Transverse colon (tissue), 4 donors: ENCODE measurements around the gene COBLL1.

Experiments used
- EP300 ChIP-seq: sonication (generic); formaldehyde crosslinking; IDR thresholded peaks from one replicate; pipeline ENCODE4 v1.6.1; 2017; ENCODE audit warnings: antibody characterized with exemption, low read depth
- POLR2A ChIP-seq: fragments of 450-650 bp; IDR thresholded peaks from one replicate; pipeline ENCODE4 v1.6.1; 2016; ENCODE audit warnings: antibody characterized with exemption, mild to moderate bottlenecking, moderate library complexity
- POLR2AphosphoS5 ChIP-seq, 3 donors: sonication (generic); formaldehyde crosslinking; IDR thresholded peaks; one replicate each; pipeline ENCODE4 v1.6.1; 2016; ENCODE audit warnings: antibody characterized with exemption in 3 of 3
- TF ChIP-seq, protein P1 (sequence below), 5 experiments: fragments of 200-600 bp in 3 of 5; fragments of 450-650 bp in 2 of 5; sonication (generic) in 3 of 5; IDR thresholded peaks; 1 replicate in 2 of 5; 2 replicates in 3 of 5; pipeline ENCODE4 v1.5.1; 2016 to 2017; ENCODE audit warnings: antibody characterized with exemption in 5 of 5, inconsistent platforms in 3 of 5, mild to moderate bottlenecking in 2 of 5, moderate library complexity in 1 of 5

DNA sequence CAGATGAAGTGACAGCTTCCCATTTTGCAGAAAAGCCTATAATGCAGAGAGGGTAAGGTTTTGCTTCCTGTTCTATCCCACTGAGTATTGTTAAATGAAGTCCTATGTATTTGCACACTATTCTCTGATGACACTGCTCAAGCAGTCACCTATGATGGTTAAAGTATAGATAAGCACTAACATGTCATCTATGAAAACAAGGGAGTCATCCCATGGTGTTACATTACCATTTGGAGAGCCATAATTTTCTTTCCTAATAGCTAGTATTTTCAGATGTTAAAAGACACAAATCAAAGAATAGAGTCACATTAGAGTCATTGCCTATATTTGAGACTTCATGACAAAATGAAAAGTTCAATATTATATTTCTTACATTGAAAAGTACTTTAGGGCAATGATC lies 177.6 kb downstream of the COBLL1 start:
- no peak for TF ChIP-seq POLR2A
- TF ChIP-seq, protein P1, sequence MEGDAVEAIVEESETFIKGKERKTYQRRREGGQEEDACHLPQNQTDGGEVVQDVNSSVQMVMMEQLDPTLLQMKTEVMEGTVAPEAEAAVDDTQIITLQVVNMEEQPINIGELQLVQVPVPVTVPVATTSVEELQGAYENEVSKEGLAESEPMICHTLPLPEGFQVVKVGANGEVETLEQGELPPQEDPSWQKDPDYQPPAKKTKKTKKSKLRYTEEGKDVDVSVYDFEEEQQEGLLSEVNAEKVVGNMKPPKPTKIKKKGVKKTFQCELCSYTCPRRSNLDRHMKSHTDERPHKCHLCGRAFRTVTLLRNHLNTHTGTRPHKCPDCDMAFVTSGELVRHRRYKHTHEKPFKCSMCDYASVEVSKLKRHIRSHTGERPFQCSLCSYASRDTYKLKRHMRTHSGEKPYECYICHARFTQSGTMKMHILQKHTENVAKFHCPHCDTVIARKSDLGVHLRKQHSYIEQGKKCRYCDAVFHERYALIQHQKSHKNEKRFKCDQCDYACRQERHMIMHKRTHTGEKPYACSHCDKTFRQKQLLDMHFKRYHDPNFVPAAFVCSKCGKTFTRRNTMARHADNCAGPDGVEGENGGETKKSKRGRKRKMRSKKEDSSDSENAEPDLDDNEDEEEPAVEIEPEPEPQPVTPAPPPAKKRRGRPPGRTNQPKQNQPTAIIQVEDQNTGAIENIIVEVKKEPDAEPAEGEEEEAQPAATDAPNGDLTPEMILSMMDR (IDR thresholded peaks at IDR 0.05) = no peak
- TF ChIP-seq POLR2AphosphoS5 (IDR thresholded peaks at IDR 0.05) = no peak
- TF ChIP-seq EP300 = no peak
